ELR (cell line): ENCODE results near the gene SORCS2.
A peak's percentile ranks its signal among the peaks of the same experiment; 100 is the strongest.

Source experiments
- DNase-seq: peaks from one replicate; pipeline ENCODE4 v3.0.0-alpha.2; 2015; ENCODE audit warnings: low read depth

The SORCS2 gene

GRCh38 chr4:7377223-7377865 lies 185.0 kb downstream of the SORCS2 start:
- DNase-seq = no peak

- no peak for DNase-seq
Observed at GRCh38 chr4:7379186-7379585, 186.8 kb downstream of the SORCS2 start.

DNA sequence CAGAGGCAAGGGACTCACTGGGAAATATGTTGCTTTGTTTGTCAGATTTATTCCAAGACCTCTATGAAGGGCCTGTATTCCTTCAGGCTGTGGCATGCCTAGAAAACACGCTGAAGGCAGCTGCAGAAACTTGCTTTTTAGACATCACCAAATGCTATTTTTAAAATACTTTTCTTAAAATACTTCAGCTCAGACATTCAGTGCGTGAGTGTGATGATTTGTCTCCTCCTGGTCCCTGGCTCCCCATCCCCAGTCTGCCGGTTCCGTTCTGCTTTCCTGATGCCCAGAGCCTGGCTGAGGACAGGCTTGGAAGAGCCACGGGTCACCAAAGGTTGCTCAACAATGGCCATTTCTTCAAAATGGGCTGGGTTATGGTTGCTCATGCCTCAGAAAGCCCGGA lies 187.4 kb downstream of the SORCS2 start:
- DNase-seq = no peak

DNA sequence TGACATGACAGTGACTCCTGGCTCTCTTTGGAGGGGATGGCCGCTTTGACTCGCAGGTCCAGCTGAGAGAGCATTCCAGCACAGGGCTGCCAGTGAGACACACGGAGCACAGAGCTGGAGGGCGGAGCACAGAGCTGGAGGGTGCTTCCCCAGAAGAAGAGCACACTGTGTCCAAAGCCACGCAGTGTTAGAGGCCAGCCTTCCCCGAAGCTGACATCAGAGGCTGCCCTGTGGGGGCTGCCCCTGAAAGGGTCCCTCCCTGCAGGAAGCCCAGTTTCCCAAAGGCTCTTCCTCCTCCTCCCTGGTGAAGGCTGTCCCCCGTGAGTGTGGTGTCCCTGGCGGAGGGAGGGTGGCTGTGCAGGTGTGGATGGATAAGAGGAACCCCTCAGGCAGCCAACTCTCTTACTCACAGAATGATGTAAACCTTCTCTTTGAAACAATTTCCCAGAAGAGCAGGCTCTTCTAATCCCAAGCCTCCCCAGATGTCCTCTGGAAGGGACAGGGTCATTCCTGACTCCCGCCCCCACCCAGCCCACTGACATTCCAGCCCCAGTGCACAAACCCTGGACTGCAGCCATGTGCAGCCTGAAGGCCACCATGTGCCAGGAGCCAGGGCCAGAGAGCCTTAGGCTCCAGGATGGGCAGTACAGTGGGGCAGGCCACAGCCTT lies 189.0 kb downstream of the SORCS2 start:
- DNase-seq = peak; percentile 47

DNA sequence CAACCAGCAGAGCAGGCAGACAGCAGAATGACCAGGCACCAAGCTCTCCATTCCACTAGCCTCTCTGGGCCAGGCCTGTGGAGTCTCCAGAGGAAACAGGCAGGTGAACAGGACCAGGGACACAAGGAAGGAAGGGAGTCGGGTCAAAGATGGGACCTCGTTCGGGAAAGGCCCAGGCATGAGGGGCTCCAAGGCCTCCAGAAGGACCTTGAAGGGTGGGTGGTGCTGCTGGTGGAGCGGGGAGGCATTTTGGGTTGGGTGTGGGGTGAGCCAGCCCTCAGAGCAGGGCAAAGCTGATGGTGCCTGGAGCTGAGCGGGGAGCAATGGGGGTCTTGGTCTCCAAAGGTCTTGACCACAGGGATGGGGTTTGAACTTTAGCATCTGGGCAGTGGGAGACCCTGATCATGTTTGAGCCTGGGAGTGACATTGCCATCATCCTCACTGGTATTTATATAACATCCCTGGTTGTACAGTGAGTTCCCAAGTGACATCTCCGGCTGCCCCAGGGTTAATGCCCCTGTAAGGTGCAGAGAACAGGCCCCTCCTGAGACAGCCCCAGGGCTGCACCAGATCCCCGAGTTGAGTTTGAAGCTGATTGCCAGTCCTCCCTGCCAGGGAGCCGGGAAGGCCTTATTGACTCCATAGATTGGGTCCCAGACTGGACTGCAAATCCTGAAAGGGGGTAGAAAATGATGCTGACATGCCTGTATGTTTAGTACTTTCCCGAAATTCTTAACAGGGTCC lies 189.7 kb downstream of the SORCS2 start:
- DNase-seq = no peak

- DNase-seq = no peak
Observed at GRCh38 chr4:7382634-7383014, 190.3 kb downstream of the SORCS2 start.

- no peak for DNase-seq
Observed at GRCh38 chr4:7383266-7383665, 190.9 kb downstream of the SORCS2 start.

GRCh38 chr4:7384003-7384928 lies 191.9 kb downstream of the SORCS2 start:
- DNase-seq = no peak

- DNase-seq = no peak
Observed at GRCh38 chr4:7384929-7385890, 192.9 kb downstream of the SORCS2 start.

GRCh38 chr4:7387925-7388324 lies 195.6 kb downstream of the SORCS2 start:
- DNase-seq = no peak

DNA sequence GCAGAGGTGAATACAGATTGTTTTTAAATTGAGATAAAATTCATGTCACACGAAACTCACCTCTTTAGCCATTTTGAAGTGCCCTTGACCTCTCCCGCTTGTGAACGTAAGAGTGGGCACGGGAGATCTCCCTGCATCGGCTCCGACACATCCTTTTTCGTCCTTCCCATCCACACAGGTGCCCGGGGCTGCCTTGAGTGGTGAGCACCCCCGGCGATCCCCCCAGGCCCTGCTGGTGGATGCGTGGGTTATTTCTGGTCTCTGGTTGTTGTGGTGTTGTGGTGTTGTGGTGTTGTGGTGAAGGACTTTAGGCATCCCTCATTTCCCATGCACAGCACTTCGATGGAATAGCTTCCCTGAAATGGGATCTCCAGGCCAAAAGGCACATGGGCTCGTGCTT lies 196.3 kb downstream of the SORCS2 start:
- no peak for DNase-seq

GRCh38 chr4:7389101-7389701 lies 196.9 kb downstream of the SORCS2 start:
- DNase-seq = no peak

- DNase-seq = no peak
Observed at GRCh38 chr4:7389719-7390118, 197.4 kb downstream of the SORCS2 start.

DNA sequence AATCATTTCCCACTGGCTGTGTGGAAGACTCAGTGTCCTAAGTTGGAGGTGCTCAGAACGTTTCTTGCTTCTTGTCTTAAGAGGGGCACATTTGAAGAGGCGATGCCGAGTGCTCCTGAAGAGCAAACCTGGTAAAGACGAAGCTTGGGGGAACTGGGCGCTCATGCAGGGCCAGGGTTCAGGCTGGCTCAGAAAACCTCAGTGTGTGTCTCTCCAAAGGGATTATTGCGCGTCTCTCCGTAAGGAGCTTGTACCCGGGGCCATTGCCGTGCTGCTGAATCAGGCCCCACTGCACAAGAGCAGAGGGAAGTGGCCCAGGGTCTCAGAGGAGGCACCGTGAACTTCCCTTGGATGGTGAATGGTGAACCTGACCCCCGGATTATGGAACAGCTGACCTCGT lies 198.0 kb downstream of the SORCS2 start:
- DNase-seq = no peak

DNA sequence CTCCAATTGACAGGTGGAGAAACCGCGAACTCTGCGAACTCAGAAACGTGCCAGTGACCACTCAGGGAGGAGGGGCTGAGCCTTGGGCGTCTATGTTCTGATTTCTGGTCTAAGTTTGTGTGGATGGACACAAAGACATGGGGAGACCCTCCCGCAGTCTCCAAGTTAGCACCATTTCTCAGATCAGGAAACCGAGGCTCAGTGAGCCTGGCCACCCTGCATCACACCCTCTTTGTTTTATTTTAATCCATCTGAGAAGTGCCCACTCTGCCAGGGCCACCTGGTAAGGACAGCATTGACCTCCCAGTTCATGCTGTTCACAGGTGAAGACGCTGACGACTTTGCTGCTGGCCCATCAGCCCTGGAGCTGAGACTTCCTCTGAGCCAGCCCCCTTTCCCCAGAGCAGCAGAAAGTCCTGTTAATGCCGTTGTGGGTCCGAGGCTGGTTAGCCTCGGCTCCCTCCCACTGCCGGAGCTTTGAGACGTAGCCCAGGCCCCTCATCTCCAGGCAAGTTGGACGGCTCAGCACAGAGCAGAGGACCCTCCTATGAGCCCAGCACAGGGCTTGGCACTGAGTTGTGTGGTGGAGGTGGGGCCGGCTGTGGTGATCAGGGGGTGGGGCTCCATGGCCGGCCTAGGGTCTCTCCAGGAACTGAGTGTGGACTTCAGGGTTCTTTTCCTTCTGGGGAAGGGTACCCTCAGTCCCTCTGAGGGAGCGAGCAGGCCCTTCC lies 198.7 kb downstream of the SORCS2 start:
- no peak for DNase-seq

GRCh38 chr4:7391637-7392437 lies 199.5 kb downstream of the SORCS2 start:
- DNase-seq = no peak

- peak; percentile 61 for DNase-seq
Observed at GRCh38 chr4:7392438-7393421, 200.4 kb downstream of the SORCS2 start.
